ENCODE measurements around the gene NGEF. TPM values are rescaled to one million over a fixed set of nuclear protein-coding genes. Genes with fewer than 3 reads are reported as not detected.
A peak's percentile ranks its signal among the peaks of the same experiment; 100 is the strongest.
"Not testable (repeated sequence)": the region's sequence is repeated elsewhere in the genome, so short reads cannot be mapped to it uniquely, and the experiment has no call there.

NGEF gene
- total RNA-seq, 2 donors from 2014 or later, result not detected

GRCh38 chr2:232925821-232926156, 87.3 kb downstream of the NGEF start:
- H3K4me3 Mint-ChIP-seq, result no peak overlapping the region
- DNase-seq (ENCODE audit: low spot score), result no peak
- no peak for ATAC-seq
- H3K27me3 Mint-ChIP-seq, result peaks cover 27 to 32% of the 10 kb centered on the region in 2 donors
- H3K27ac Mint-ChIP-seq, result no peak overlapping the region
- H3K4me1 Mint-ChIP-seq (ENCODE audit: low read depth in 2 of 2), result peaks cover 5 to 6% of the 10 kb centered on the region in 2 donors
- no peaks in the 10 kb centered on the region for H3K36me3 Mint-ChIP-seq
- no peaks in the 10 kb centered on the region for H3K9me3 Mint-ChIP-seq

GRCh38 chr2:232925153-232925820, 87.8 kb downstream of the NGEF start:
- Mint-ChIP-seq H3K36me3 (no peaks in the 10 kb centered on the region), H3K4me1 (ENCODE audit: low read depth in 2 of 2) (peaks cover 5 to 6% of the 10 kb centered on the region in 2 donors), H3K9me3 (no peaks in the 10 kb centered on the region), H3K4me3 (no peak overlapping the region), H3K27me3 (peaks cover 27 to 33% of the 10 kb centered on the region in 2 donors), H3K27ac (no peak overlapping the region)
- no peak for ATAC-seq
- DNase-seq (ENCODE audit: low spot score), result no peak

GRCh38 chr2:232924433-232924832, 88.6 kb downstream of the NGEF start:
- H3K27ac Mint-ChIP-seq, result no peak overlapping the region
- no peak for DNase-seq (ENCODE audit: low spot score)
- no peaks in the 10 kb centered on the region for H3K9me3 Mint-ChIP-seq
- no peak for ATAC-seq
- no peak overlapping the region for H3K4me3 Mint-ChIP-seq
- H3K27me3 Mint-ChIP-seq, result peaks cover 26 to 35% of the 10 kb centered on the region in 2 donors
- H3K4me1 Mint-ChIP-seq (ENCODE audit: low read depth in 2 of 2), result peaks cover 5 to 6% of the 10 kb centered on the region in 2 donors
- H3K36me3 Mint-ChIP-seq, result no peaks in the 10 kb centered on the region

GRCh38 chr2:232920760-232921159, 92.3 kb downstream of the NGEF start:
- no peak for ATAC-seq
- no peaks in the 10 kb centered on the region for H3K9me3 Mint-ChIP-seq
- DNase-seq (ENCODE audit: low spot score), result no peak
- no peaks in the 10 kb centered on the region for H3K4me1 Mint-ChIP-seq (ENCODE audit: low read depth in 2 of 2)
- no peak overlapping the region for H3K4me3 Mint-ChIP-seq
- H3K36me3 Mint-ChIP-seq, result no peaks in the 10 kb centered on the region
- no peak overlapping the region for H3K27ac Mint-ChIP-seq
- peaks cover 20 to 44% of the 10 kb centered on the region in 2 donors for H3K27me3 Mint-ChIP-seq

- DNase-seq (ENCODE audit: low spot score), result no peak
- H3K9me3 Mint-ChIP-seq, result no peaks in the 10 kb centered on the region
Measured at GRCh38 chr2:232920055-232920454, 93.0 kb downstream of the NGEF start.

GRCh38 chr2:232919141-232919540, 93.9 kb downstream of the NGEF start:
- H3K27me3 Mint-ChIP-seq, result peaks cover 18 to 44% of the 10 kb centered on the region in 2 donors
- DNase-seq (ENCODE audit: low spot score) (no peak), ATAC-seq (no peak)
- H3K36me3 Mint-ChIP-seq, result no peaks in the 10 kb centered on the region
- no peaks in the 10 kb centered on the region for H3K4me1 Mint-ChIP-seq (ENCODE audit: low read depth in 2 of 2)
- no peak overlapping the region for H3K4me3 Mint-ChIP-seq
- H3K9me3 Mint-ChIP-seq, result no peaks in the 10 kb centered on the region
- H3K27ac Mint-ChIP-seq, result no peak overlapping the region

More at GRCh38 chr2:232920055-232920454, 93.0 kb downstream of the NGEF start:
- Mint-ChIP-seq H3K27me3 (peaks cover 19 to 46% of the 10 kb centered on the region in 2 donors), H3K4me3 (no peak overlapping the region), H3K36me3 (no peaks in the 10 kb centered on the region), H3K27ac (no peak overlapping the region), H3K4me1 (ENCODE audit: low read depth in 2 of 2) (no peaks in the 10 kb centered on the region)
- no peak for ATAC-seq

GRCh38 chr2:232913903-232914302, 99.2 kb downstream of the NGEF start:
- Mint-ChIP-seq H3K27ac (no peak overlapping the region), H3K9me3 (peaks cover 4% of the 10 kb centered on the region), H3K27me3 (peaks cover 25 to 56% of the 10 kb centered on the region in 2 donors), H3K4me3 (no peak overlapping the region), H3K4me1 (ENCODE audit: low read depth in 2 of 2) (no peaks in the 10 kb centered on the region), H3K36me3 (peaks cover 6% of the 10 kb centered on the region)
- DNase-seq (ENCODE audit: low spot score), result no peak
- ATAC-seq, result no peak

- Mint-ChIP-seq H3K4me3 (no peak overlapping the region), H3K36me3 (peaks cover 6% of the 10 kb centered on the region), H3K27me3 (peaks cover 27 to 52% of the 10 kb centered on the region in 2 donors), H3K27ac (no peak overlapping the region), H3K9me3 (peaks cover 4% of the 10 kb centered on the region), H3K4me1 (ENCODE audit: low read depth in 2 of 2) (no peaks in the 10 kb centered on the region)
- ATAC-seq (no peak), DNase-seq (ENCODE audit: low spot score) (no peak)
Measured at GRCh38 chr2:232911712-232912277, 101.3 kb downstream of the NGEF start.

- Mint-ChIP-seq H3K4me1 (ENCODE audit: low read depth in 2 of 2) (no peaks in the 10 kb centered on the region), H3K36me3 (peaks cover 6% of the 10 kb centered on the region), H3K27ac (no peak overlapping the region), H3K9me3 (peaks cover 4% of the 10 kb centered on the region), H3K4me3 (no peak overlapping the region), H3K27me3 (peaks cover 26 to 39% of the 10 kb centered on the region in 2 donors)
- ATAC-seq, result no peak
- DNase-seq (ENCODE audit: low spot score), result no peak
Measured at GRCh38 chr2:232910376-232910775, 102.7 kb downstream of the NGEF start.

GRCh38 chr2:232908695-232909094, 104.4 kb downstream of the NGEF start:
- H3K36me3 Mint-ChIP-seq, result peaks cover 6% of the 10 kb centered on the region
- no peak for DNase-seq (ENCODE audit: low spot score)
- H3K9me3 Mint-ChIP-seq, result peaks cover 4% of the 10 kb centered on the region
- peaks cover 22 to 34% of the 10 kb centered on the region in 2 donors for H3K27me3 Mint-ChIP-seq
- H3K4me3 Mint-ChIP-seq, result no peak overlapping the region
- ATAC-seq, result no peak
- no peak overlapping the region for H3K27ac Mint-ChIP-seq
- no peaks in the 10 kb centered on the region for H3K4me1 Mint-ChIP-seq (ENCODE audit: low read depth in 2 of 2)

- not testable (repeated sequence) for H3K9me3 Mint-ChIP-seq; ATAC-seq; H3K4me3 Mint-ChIP-seq; H3K4me1 Mint-ChIP-seq (ENCODE audit: low read depth in 2 of 2); DNase-seq (ENCODE audit: low spot score); H3K36me3 Mint-ChIP-seq; H3K27ac Mint-ChIP-seq
- peaks cover 16 to 26% of the 10 kb centered on the region in 2 donors for H3K27me3 Mint-ChIP-seq
Measured at GRCh38 chr2:232907718-232908085, 105.4 kb downstream of the NGEF start.

GRCh38 chr2:232906867-232907717, 106.0 kb downstream of the NGEF start:
- ATAC-seq; DNase-seq (ENCODE audit: low spot score); H3K9me3 Mint-ChIP-seq; H3K36me3 Mint-ChIP-seq; H3K27ac Mint-ChIP-seq; H3K4me1 Mint-ChIP-seq (ENCODE audit: low read depth in 2 of 2); H3K4me3 Mint-ChIP-seq: not testable (repeated sequence)
- peaks cover 16 to 24% of the 10 kb centered on the region in 2 donors for H3K27me3 Mint-ChIP-seq

- ATAC-seq (no peak), DNase-seq (ENCODE audit: low spot score) (peak; percentile 37)
- Mint-ChIP-seq H3K27ac (no peak overlapping the region), H3K4me3 (no peak overlapping the region), H3K4me1 (ENCODE audit: low read depth in 2 of 2) (no peaks in the 10 kb centered on the region), H3K27me3 (peaks cover 5% of the 10 kb centered on the region in 2 donors), H3K36me3 (no peaks in the 10 kb centered on the region), H3K9me3 (no peaks in the 10 kb centered on the region)
Measured at GRCh38 chr2:232903989-232904388, 109.1 kb downstream of the NGEF start.

Data from natural killer cell treated with Interleukin-12 subunit alpha and Interleukin-12 subunit beta and Interleukin-15 and Interleukin-18, amount 100 ng/mL, for 72 hours (primary cell).